Endothelial cell of umbilical vein (primary cell): ENCODE measurements around the gene SLC12A7.

Experiments used
- CTCF ChIP-seq, 2 donors: IDR thresholded peaks; 1 replicate in 1 of 2; 2 replicates in 1 of 2; pipeline ENCODE4 v1.5.1; 2011; ENCODE audit warnings: low read length in 2 of 2, mild to moderate bottlenecking in 2 of 2, moderate library complexity in 2 of 2, control low read depth in 1 of 2, inconsistent platforms in 1 of 2, low read depth in 1 of 2; ENCODE audit not compliant: insufficient read depth in 1 of 2; ENCODE audit errors: extremely low read depth in 1 of 2
- JUN ChIP-seq: IDR thresholded peaks from 2 replicates; pipeline ENCODE4 v1.6.1; 2011; ENCODE audit warnings: borderline replicate concordance, low read depth; ENCODE audit not compliant: insufficient read length, insufficient read depth
- POLR2A ChIP-seq: IDR thresholded peaks from 2 replicates; pipeline ENCODE4 v1.6.1; 2012; ENCODE audit warnings: low read depth, mild to moderate bottlenecking, control low read depth, low read length

- TF ChIP-seq CTCF (IDR thresholded peaks at IDR 0.05; ENCODE audit: extremely low read depth in 1 of 2, insufficient read depth in 1 of 2, low read depth in 1 of 2, low read length in 2 of 2) (no peak), JUN (no peak), POLR2A (no peak)
Measured at GRCh38 chr5:1080432-1080831, 31.4 kb downstream of the SLC12A7 start.
